ENCODE results near the gene ECE2. TPM values are rescaled to one million over a fixed set of nuclear protein-coding genes. Genes with fewer than 3 reads are reported as not detected.
"Not testable (repeated sequence)": the region's sequence is repeated elsewhere in the genome, so short reads cannot be mapped to it uniquely, and the experiment has no call there.

Gene ECE2
- total RNA-seq, 1 donor from 2014 or later, result not detected

GRCh38 chr3:184259878-184260723 lies 15.7 kb upstream of the ECE2 start:
- Mint-ChIP-seq H3K9me3 (no peaks in the 10 kb centered on the region), H3K27ac (ENCODE audit: unreplicated experiment) (peak overlapping the region; percentile 19), H3K4me1 (peaks cover 18% of the 10 kb centered on the region), H3K27me3 (ENCODE audit: low read depth) (peaks cover 77% of the 10 kb centered on the region), H3K4me3 (peak overlapping the region; percentile 90), H3K36me3 (ENCODE audit: low read depth) (no peaks in the 10 kb centered on the region)
- no peak for TF ChIP-seq CTCF (conservative IDR thresholded peaks at IDR 0.05)
- peak; percentile 45 for DNase-seq (ENCODE audit: low read depth, low spot score)

GRCh38 chr3:184260724-184261269 lies 15.0 kb upstream of the ECE2 start:
- Mint-ChIP-seq H3K36me3 (ENCODE audit: low read depth) (no peaks in the 10 kb centered on the region), H3K9me3 (no peaks in the 10 kb centered on the region), H3K27me3 (ENCODE audit: low read depth) (peaks cover 77% of the 10 kb centered on the region), H3K4me3 (peak overlapping the region; percentile 90), H3K27ac (ENCODE audit: unreplicated experiment) (no peak overlapping the region), H3K4me1 (peaks cover 18% of the 10 kb centered on the region)
- TF ChIP-seq CTCF (conservative IDR thresholded peaks at IDR 0.05), result no peak
- DNase-seq (ENCODE audit: low read depth, low spot score), result no peak

GRCh38 chr3:184261270-184261853 lies 14.5 kb upstream of the ECE2 start, which contains the start of gene CAMK2N2:
TSS of gene CAMK2N2 (minus strand) at chr3:184261553. CDS start at chr3:184261285, 268 bp downstream.
- Mint-ChIP-seq H3K27me3 (ENCODE audit: low read depth) (peaks cover 80% of the 10 kb centered on the region), H3K4me1 (peaks cover 18% of the 10 kb centered on the region), H3K27ac (ENCODE audit: unreplicated experiment) (peak within 1 kb of the TSS; percentile 19), H3K36me3 (ENCODE audit: low read depth) (no peaks in the 10 kb centered on the region), H3K4me3 (peak within 1 kb of the TSS; percentile 90), H3K9me3 (no peaks in the 10 kb centered on the region)
- peak; percentile 58 for DNase-seq (ENCODE audit: low read depth, low spot score)
- TF ChIP-seq CTCF (conservative IDR thresholded peaks at IDR 0.05), result no peak

GRCh38 chr3:184261854-184262763 lies 13.7 kb upstream of the ECE2 start:
- H3K27ac Mint-ChIP-seq (ENCODE audit: unreplicated experiment), result no peak overlapping the region
- no peaks in the 10 kb centered on the region for H3K9me3 Mint-ChIP-seq
- TF ChIP-seq CTCF (conservative IDR thresholded peaks at IDR 0.05), result no peak
- H3K4me1 Mint-ChIP-seq, result peaks cover 18% of the 10 kb centered on the region
- DNase-seq (ENCODE audit: low read depth, low spot score), result no peak
- peaks cover 81% of the 10 kb centered on the region for H3K27me3 Mint-ChIP-seq (ENCODE audit: low read depth)
- peak overlapping the region; percentile 86 for H3K4me3 Mint-ChIP-seq
- no peaks in the 10 kb centered on the region for H3K36me3 Mint-ChIP-seq (ENCODE audit: low read depth)

- H3K36me3 Mint-ChIP-seq (ENCODE audit: low read depth), result no peaks in the 10 kb centered on the region
- H3K9me3 Mint-ChIP-seq, result no peaks in the 10 kb centered on the region
- H3K27me3 Mint-ChIP-seq (ENCODE audit: low read depth), result peaks cover 81% of the 10 kb centered on the region
- peak overlapping the region; percentile 56 for H3K4me3 Mint-ChIP-seq
- H3K27ac Mint-ChIP-seq (ENCODE audit: unreplicated experiment), result no peak overlapping the region
- H3K4me1 Mint-ChIP-seq, result peaks cover 18% of the 10 kb centered on the region
- DNase-seq (ENCODE audit: low read depth, low spot score), result no peak
- no peak for TF ChIP-seq CTCF (conservative IDR thresholded peaks at IDR 0.05)
These were observed 13.1 kb upstream of the ECE2 start for GRCh38 chr3:184262764-184263179.

GRCh38 chr3:184267249-184267648 lies 8.6 kb upstream of the ECE2 start:
- not testable (repeated sequence) for H3K9me3 Mint-ChIP-seq; H3K4me1 Mint-ChIP-seq; H3K27ac Mint-ChIP-seq (ENCODE audit: unreplicated experiment); H3K4me3 Mint-ChIP-seq; DNase-seq (ENCODE audit: low read depth, low spot score); H3K36me3 Mint-ChIP-seq (ENCODE audit: low read depth)
- H3K27me3 Mint-ChIP-seq (ENCODE audit: low read depth), result peaks cover 67% of the 10 kb centered on the region
